GM19023 (cell line): ENCODE results near the gene ZNF625.
"Not testable (repeated sequence)": the region's sequence is repeated elsewhere in the genome, so short reads cannot be mapped to it uniquely, and the experiment has no call there.

Experiments
- ATAC-seq: cut with Tn5 transposase; IDR thresholded peaks from one replicate; pipeline ENCODE4 v1.9.1; 2021; ENCODE audit warnings: mild to moderate bottlenecking, moderate library complexity; ENCODE audit not compliant: unreplicated experiment

The ZNF625 gene

GRCh38 chr19:12139269-12139668 lies 17.3 kb downstream of the ZNF625 start:
- no peak for ATAC-seq

DNA sequence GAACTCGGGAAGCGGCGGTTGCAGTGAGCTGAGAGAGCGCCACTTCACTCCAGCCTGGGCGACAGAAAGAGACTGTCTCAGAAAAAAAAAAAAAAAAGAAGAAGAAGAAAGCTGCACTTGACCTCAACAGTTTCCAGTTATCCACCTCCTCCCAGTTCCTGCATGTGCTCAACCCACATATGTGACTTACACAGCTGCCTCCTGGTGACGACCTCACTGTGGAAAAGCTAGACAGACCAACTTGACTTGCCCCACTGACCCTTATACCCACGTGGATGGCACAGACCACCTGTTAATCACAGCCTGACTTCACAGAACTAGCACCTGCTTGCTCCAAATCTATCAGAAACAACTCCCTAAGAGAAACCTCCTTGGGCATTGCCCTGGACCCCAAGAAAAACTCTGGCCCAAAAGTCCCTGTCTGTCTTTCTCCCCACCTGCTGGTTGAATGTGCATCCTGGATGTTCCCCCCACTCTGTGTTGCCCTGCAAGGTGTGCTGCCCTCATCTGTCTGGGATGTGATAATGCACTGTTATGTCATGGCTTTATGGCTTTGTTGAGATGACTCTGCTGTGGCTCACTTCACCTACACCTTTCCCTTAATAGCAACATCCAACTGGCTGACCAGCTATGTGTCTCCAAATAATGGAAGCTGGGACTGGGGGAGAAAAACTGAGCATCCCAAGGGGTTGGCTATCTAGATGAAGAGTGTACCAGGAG lies 19.2 kb downstream of the ZNF625 start:
- ATAC-seq: no peak

DNA sequence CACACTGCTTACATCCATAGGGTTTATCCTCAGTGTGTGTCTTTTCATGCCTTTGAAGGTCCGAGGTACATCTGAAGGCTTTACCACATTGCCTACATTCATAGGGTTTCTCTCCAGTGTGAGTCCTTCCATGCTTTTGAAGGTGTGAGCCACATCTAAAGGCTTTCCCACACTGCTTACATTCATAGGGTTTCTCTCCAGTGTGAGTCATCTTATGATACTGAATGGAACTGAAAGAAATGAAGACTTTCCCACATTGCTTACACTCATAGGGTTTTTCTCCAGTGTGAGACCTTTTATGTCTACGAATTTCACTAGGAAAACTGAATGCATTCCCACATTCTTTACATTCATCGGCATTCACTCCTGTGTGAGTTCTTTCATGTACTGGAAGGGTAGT lies 23.5 kb downstream of the ZNF625 start:
- ATAC-seq: no peak

DNA sequence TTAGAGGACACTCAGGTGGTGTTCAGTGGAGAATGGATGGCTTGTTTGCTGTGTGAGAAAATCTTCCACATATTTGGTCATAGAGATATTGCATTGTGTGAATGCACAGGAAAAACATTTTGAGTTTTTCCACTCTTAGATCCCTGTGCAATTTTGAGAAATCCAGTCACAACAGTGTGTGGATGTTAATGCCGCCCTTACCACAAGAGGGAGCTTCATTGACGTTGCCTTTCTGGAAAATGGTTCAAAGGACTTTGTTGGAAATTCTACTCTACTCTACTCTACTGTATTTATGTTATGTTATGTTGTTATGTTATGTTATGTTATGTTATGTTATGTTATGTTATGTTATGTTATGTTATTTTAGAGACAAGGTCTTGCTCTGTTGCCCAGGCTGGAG lies 29.8 kb downstream of the ZNF625 start:
- ATAC-seq: no peak

- ATAC-seq: no peak
These were observed 39.1 kb downstream of the ZNF625 start for GRCh38 chr19:12117201-12117970.

DNA sequence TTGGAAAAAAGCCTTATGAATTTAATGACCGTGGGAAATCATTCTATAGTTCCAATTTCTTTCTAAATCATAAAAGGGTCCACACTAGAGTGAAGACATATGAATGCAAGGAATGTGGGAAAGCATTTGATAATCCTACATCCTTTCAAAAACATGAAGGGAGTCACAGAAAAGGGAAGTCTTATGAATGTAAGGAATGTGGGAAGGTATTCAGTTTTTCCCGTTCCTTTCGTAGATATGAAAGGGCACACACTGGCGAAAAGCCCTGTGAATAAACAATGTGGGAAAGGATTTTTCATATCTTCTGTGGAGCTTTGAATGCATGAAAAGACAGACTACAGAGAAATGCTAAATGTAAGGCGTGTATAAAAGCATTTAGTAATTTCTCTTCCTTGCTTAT lies 43.4 kb downstream of the ZNF625 start:
- ATAC-seq: no peak

DNA sequence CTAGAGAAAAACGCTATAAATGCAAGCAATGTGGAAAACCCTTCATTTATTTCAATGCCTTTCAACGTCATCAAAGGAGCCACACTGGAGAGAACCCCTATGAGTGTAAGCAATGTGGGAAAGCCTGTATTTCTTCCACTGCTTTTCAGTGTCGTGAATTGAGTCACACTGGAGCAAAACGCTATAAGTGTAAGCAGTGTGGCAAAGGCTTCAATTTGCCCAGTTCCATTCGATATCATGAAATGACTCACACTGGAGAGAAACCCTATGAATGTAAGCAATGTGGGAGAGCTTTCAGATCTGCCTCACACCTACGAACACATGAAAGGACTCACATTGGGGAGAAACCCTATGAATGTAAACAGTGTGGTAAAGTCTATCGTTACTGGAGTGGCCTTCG lies 43.8 kb downstream of the ZNF625 start:
- no peak for ATAC-seq

DNA sequence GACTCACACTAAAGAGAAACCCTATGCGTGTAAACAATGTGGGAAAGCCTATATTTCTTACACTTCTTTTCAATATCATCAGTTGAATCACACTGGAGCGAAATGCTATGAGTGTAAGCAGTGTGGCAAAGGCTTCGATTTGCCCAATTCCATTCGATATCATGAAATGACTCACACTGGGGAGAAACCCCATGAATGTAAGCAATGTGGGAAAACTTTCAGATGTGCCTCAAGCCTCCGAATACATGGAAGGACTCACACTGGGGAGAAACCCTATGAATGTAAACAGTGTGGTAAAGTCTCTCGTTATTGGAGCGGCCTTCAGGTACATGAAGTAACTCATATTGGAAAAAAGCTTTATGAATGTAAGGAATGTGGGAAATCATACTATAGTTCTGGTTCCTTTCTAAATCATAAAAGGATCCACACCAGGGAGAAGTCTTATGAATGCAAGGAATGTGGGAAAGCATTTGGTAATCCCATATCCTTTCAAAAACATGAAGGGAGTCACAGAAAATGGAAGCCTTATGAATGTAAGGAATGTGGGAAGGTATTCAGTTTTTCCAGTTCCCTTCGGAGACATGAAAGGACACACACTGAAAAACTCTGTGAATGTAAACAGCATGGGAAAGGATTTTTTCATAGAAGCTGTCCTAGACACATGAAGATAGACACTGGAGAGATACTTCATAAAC lies 44.4 kb downstream of the ZNF625 start:
- no peak for ATAC-seq

- no peak for ATAC-seq
These were observed 45.4 kb downstream of the ZNF625 start for GRCh38 chr19:12111176-12111575.

DNA sequence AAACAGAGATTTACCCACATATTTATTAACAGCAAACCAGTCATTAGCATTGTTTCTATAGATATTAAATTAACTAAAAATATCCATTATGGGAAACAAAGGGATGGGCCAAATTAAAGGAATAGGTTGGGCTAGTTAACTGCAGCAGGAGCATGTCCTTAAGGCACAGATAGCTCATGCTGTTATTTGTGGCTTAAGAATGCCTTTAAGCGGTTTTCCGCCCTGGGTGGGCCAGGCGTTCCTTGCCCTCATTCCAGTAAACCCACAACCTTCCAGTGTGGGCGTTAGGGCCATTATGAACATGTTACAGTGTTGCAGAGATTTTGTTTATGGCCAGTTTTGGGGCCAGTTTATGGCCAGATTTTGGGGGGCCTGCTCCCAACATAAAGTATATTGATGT lies 52.6 kb downstream of the ZNF625 start:
- ATAC-seq: not testable (repeated sequence)

DNA sequence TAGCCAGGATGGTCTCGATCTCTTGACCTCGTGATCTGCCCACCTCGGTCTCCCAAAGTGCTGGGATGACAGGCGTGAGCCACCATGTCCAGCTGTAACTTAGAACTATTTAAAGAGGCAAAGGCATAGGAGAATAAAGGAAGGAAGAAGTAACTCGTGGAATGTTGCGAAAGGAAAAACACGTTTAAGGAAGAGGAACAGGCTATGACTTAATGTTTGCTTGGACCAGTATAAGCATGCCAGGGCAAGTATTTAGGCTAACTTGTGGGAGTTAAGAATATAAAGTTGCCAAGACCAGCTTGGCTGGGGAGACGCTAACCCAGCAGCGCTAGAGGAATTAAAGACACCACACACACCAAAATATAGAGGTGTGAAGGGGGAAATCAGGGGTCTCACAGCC lies 58.5 kb downstream of the ZNF625 start:
- ATAC-seq: no peak

DNA sequence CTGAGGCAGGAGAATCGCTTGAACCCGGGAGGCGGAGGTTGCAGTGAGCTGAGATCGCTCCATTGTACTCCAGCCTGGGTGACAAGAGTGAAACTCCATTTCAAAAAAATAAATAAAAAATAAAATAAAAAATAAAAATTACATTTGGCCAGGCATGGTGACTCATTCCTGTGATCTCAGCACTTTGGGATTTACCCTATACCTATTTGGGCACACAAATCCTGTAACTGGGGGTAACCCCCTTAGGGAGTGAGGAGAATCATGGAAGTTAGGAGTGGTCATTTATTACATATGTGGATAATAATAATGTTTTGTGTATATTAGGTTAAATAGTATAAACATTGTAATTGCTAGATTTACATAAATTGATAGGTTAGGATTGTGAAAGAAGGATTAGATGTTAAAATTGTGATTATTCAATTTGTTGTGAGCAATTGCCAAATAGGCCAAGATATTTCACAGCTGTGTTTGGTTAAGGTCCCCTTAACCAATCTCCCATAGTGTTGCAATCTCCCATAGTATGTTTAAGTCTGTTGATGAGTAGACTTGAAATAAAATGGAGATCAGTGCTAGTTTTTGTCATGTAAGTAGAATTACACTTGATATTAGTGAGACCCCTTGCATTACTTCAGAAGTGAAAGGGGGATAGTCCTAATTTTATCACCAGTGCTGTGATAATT lies 61.3 kb downstream of the ZNF625 start:
- ATAC-seq: no peak
